ENCODE results near the gene HUS1B. TPM values are rescaled to one million over a fixed set of nuclear protein-coding genes. Genes with fewer than 3 reads are reported as not detected.

HUS1B gene
- total RNA-seq, 1 experiment from 2014 or later: 1.1 TPM

GRCh38 chr6:674956-675355, 18.1 kb upstream of the HUS1B start:
- H3K27me3 Mint-ChIP-seq (ENCODE audit: low read depth): no peaks in the 10 kb centered on the region
- ATAC-seq (peak; percentile 94), DNase-seq (ENCODE audit: low spot score) (no peak)
- peak; percentile 62; the same call in 1 of the 2 replicates for TF ChIP-seq PRDM15 (CRISPR knock-in tag; IDR thresholded peaks at IDR 0.05)
- TF ChIP-seq ZNF219 (CRISPR knock-in tag; IDR thresholded peaks at IDR 0.05; ENCODE audit: borderline replicate concordance): no peak
- ChIA-PET POLR2A (no interaction called here), CTCF (interaction anchor here (1.1 kb wide), 1 partner anchor 8 kb away, joined by 3 read pairs; no protein-coding TSS in a partner anchor)
- peak overlapping the region; percentile 73 for H3K27ac Mint-ChIP-seq
- peaks cover 34% of the 10 kb centered on the region for H3K4me1 Mint-ChIP-seq
- peaks cover 15% of the 10 kb centered on the region for H3K36me3 Mint-ChIP-seq
- no peak overlapping the region for H3K4me3 Mint-ChIP-seq
- H3K9me3 Mint-ChIP-seq: peaks cover 9% of the 10 kb centered on the region

GRCh38 chr6:674406-674805, 17.5 kb upstream of the HUS1B start:
- DNase-seq (ENCODE audit: low spot score): no peak
- Mint-ChIP-seq H3K27me3 (ENCODE audit: low read depth) (no peaks in the 10 kb centered on the region), H3K9me3 (peaks cover 9% of the 10 kb centered on the region), H3K4me3 (no peak overlapping the region), H3K27ac (peak overlapping the region; percentile 73; the same call in 1 of the 2 replicates), H3K4me1 (peaks cover 29% of the 10 kb centered on the region), H3K36me3 (peaks cover 18% of the 10 kb centered on the region)
- ChIA-PET CTCF (interaction anchor here (1.1 kb wide), 1 partner anchor 9 kb away, joined by 3 read pairs; no protein-coding TSS in a partner anchor), POLR2A (interaction anchor here (0.7 kb wide), 1 partner anchor 10 kb away, joined by 3 read pairs; no protein-coding TSS in a partner anchor)
- TF ChIP-seq NFE2L1 (CRISPR knock-in tag; IDR thresholded peaks at IDR 0.05) (0 out of 2 replicates have a peak, but pooled peaks have one; percentile 20), ZSCAN18 (CRISPR knock-in tag; IDR thresholded peaks at IDR 0.05) (no peak)
- no peak for ATAC-seq

- H3K36me3 Mint-ChIP-seq: peaks cover 37% of the 10 kb centered on the region
- no peaks in the 10 kb centered on the region for H3K27me3 Mint-ChIP-seq (ENCODE audit: low read depth)
- POLR2A ChIA-PET: no interaction called here
- no peak for DNase-seq (ENCODE audit: low spot score)
- no peak for ATAC-seq
- H3K9me3 Mint-ChIP-seq: peaks cover 32% of the 10 kb centered on the region
- CTCF ChIA-PET: no interaction called here
- H3K4me1 Mint-ChIP-seq: peaks cover 21% of the 10 kb centered on the region
- no peak overlapping the region for H3K27ac Mint-ChIP-seq
- no peak overlapping the region for H3K4me3 Mint-ChIP-seq
- TF ChIP-seq FOXP1 (CRISPR knock-in tag; IDR thresholded peaks at IDR 0.05; ENCODE audit: borderline replicate concordance): no peak
- TF ChIP-seq GABPB1 (CRISPR knock-in tag; IDR thresholded peaks at IDR 0.05): no peak
- TF ChIP-seq ZNF263 (CRISPR knock-in tag; IDR thresholded peaks at IDR 0.05; ENCODE audit: low read depth): no peak
- no peak for TF ChIP-seq NFE2L1 (CRISPR knock-in tag; IDR thresholded peaks at IDR 0.05)
- no peak for TF ChIP-seq MAX (CRISPR knock-in tag; IDR thresholded peaks at IDR 0.05)
- TF ChIP-seq USF1 (CRISPR knock-in tag; IDR thresholded peaks at IDR 0.05): no peak
- no peak for TF ChIP-seq ATF6 (CRISPR knock-in tag; IDR thresholded peaks at IDR 0.05)
- no peak for TF ChIP-seq TEAD4 (CRISPR knock-in tag; IDR thresholded peaks at IDR 0.05)
- TF ChIP-seq ZNF232 (CRISPR knock-in tag; IDR thresholded peaks at IDR 0.05): no peak
- TF ChIP-seq JUN (CRISPR knock-in tag; IDR thresholded peaks at IDR 0.05): no peak
- TF ChIP-seq CTCF (IDR thresholded peaks at IDR 0.05): no peak
- no peak for TF ChIP-seq ESRRA (CRISPR knock-in tag; IDR thresholded peaks at IDR 0.05; ENCODE audit: borderline replicate concordance)
- TF ChIP-seq ATF1 (CRISPR knock-in tag; IDR thresholded peaks at IDR 0.05): no peak
- TF ChIP-seq ZSCAN18 (CRISPR knock-in tag; IDR thresholded peaks at IDR 0.05): no peak
- no peak for TF ChIP-seq E2F4 (CRISPR knock-in tag; IDR thresholded peaks at IDR 0.05; ENCODE audit: borderline replicate concordance, low read depth)
These were observed 10.5 kb upstream of the HUS1B start for GRCh38 chr6:667253-667927.
